GM12878 (cell line): ENCODE data around the gene IPO11. TPM values are rescaled to one million over a fixed set of nuclear protein-coding genes. Genes with fewer than 3 reads are reported as not detected.
A peak's percentile ranks its signal among the peaks of the same experiment; 100 is the strongest.

Experiments used
- ATAC-seq: fragments of 200-7000 bp; cut with Tn5 transposase; 3 replicates; pipeline ENCODE4 v1.9.1; 2020; ENCODE audit warnings: mild to moderate bottlenecking, moderate library complexity
- BruUV-seq: library from RNA; stranded (reverse); fragments of 400-500 nt; replicated peaks from 2 replicates; lab custom pipeline; 2021; lab: Mats Ljungman, UMichigan
- CTCF ChIA-PET: fragments of 300-600 bp; sonication (Branson Sonifier 250); formaldehyde crosslinking; extraction: SDS; loops from one replicate; lab custom pipeline; 2021; ENCODE audit warnings: inconsistent platforms; lab: Yijun Ruan, JAX
- POLR2A ChIA-PET: fragments of 350-600 bp; formaldehyde crosslinking; extraction: SDS; loops from one replicate; lab custom pipeline; 2021; ENCODE audit warnings: inconsistent platforms; lab: Charles Lee
- RAD21 ChIA-PET: fragments of 300-600 bp; sonication (Branson Sonifier 250); formaldehyde crosslinking; loops from one replicate; lab custom pipeline; 2023; ENCODE audit warnings: antibody characterized with exemption; ENCODE audit not compliant: unreplicated experiment; lab: Charles Lee
- SMC1A ChIA-PET: fragments of 300-600 bp; sonication (Branson Sonifier 250); formaldehyde crosslinking; loops from one replicate; lab custom pipeline; 2023; ENCODE audit not compliant: unreplicated experiment, uncharacterized antibody; lab: Charles Lee
- DNase-seq: peaks from one replicate; pipeline ENCODE4 v3.0.0-alpha.2; 2011; ENCODE audit warnings: low read depth, low spot score
- FAIRE-seq: peaks from 3 replicates; lab custom pipeline; 2011; peaks lifted over from hg19 to GRCh38; lab: Jason Lieb, UNC
- H2AFZ ChIP-seq: 2 replicates; pipeline ENCODE4 v1.6.0; 2011; ENCODE audit warnings: low read depth, low read length, control low read depth; ENCODE audit not compliant: control insufficient read depth
- H3K27ac ChIP-seq: 2 replicates; pipeline ENCODE4 v1.5.1; 2011; ENCODE audit warnings: control low read depth; ENCODE audit not compliant: control insufficient read depth, insufficient read depth
- H3K27me3 ChIP-seq, 2 experiments: replicated peaks in 1 of 2; 2 replicates each; pipeline versions ENCODE4 v1.6.0 to v1.6.1; 2011; ENCODE audit warnings: low read length in 1 of 2; ENCODE audit not compliant: control insufficient read depth in 2 of 2, insufficient read depth in 2 of 2
- H3K36me3 ChIP-seq, 2 experiments: 2 replicates each; pipeline ENCODE4 v1.5.1; 2011; ENCODE audit warnings: low read length in 1 of 2; ENCODE audit not compliant: control insufficient read depth in 2 of 2, insufficient read depth in 2 of 2
- H3K4me1 ChIP-seq: 2 replicates; pipeline ENCODE4 v1.6.1; 2011; ENCODE audit warnings: mild to moderate bottlenecking, low read length, moderate library complexity, mixed read lengths; ENCODE audit not compliant: control insufficient read depth, insufficient read depth
- H3K4me2 ChIP-seq: 2 replicates; pipeline ENCODE4 v1.6.0; 2011; ENCODE audit warnings: control low read depth; ENCODE audit not compliant: control insufficient read depth, insufficient read depth
- H3K4me3 ChIP-seq: fragments of 200-600 bp; sonication (generic); 2 replicates; pipeline ENCODE4 v1.5.1; 2016
- H3K79me2 ChIP-seq: 2 replicates; pipeline ENCODE4 v1.6.0; 2011; ENCODE audit warnings: low read length; ENCODE audit not compliant: control insufficient read depth, insufficient read depth
- H3K9ac ChIP-seq: 2 replicates; pipeline ENCODE4 v1.8.0; 2011; ENCODE audit warnings: low read length, control low read depth, mixed read lengths; ENCODE audit not compliant: control insufficient read depth, insufficient read depth
- H3K9me3 ChIP-seq: replicated peaks from 3 replicates; pipeline ENCODE4 v1.5.1; 2011; ENCODE audit warnings: mild to moderate bottlenecking, low read length; ENCODE audit not compliant: control insufficient read depth, insufficient read depth
- H4K20me1 ChIP-seq: 2 replicates; pipeline ENCODE4 v1.6.0; 2011; ENCODE audit not compliant: control insufficient read depth, insufficient read depth
- BRCA1 ChIP-seq: IDR thresholded peaks from 2 replicates; pipeline ENCODE4 v1.6.1; 2011; ENCODE audit warnings: low read depth, low read length, improper control_type of control experiment
- CHD4 ChIP-seq: fragments of 200-600 bp; sonication (generic); IDR thresholded peaks from 2 replicates; pipeline ENCODE4 v1.6.1; 2016; ENCODE audit warnings: mild to moderate bottlenecking
- GATAD2B ChIP-seq: fragments of 450-650 bp; conservative IDR thresholded peaks from 2 replicates; pipeline ENCODE4 v1.6.1; 2017; ENCODE audit warnings: low read depth, mild to moderate bottlenecking, moderate library complexity
- MEF2A ChIP-seq: IDR thresholded peaks from 2 replicates; pipeline ENCODE4 v1.6.1; 2011; ENCODE audit warnings: low read depth, mild to moderate bottlenecking, low read length, moderate library complexity; ENCODE audit not compliant: insufficient read depth
- RAD21 ChIP-seq: IDR thresholded peaks from 2 replicates; pipeline ENCODE4 v1.6.1; 2011; ENCODE audit warnings: mild to moderate bottlenecking, low read depth, low read length, moderate library complexity; ENCODE audit not compliant: insufficient read depth
- SMAD5 ChIP-seq: IDR thresholded peaks from 2 replicates; pipeline ENCODE4 v1.6.1; 2016; ENCODE audit warnings: antibody characterized with exemption, low read depth
- ZNF24 ChIP-seq: fragments of 450-650 bp; IDR thresholded peaks from 2 replicates; pipeline ENCODE4 v1.6.1; 2017; ENCODE audit warnings: antibody characterized with exemption, mild to moderate bottlenecking
- WGBS: methylation state at CpG from one replicate; pipeline ENCODE4 v1.1.6; 2016; ENCODE audit warnings: low lambda C conversion rate; ENCODE audit not compliant: insufficient replicate concordance, insufficient coverage; ENCODE audit errors: missing lambda C conversion rate; 5-methylcytosine and 5-hydroxymethylcytosine counted together
- in situ Hi-C: fragments of 300-500 bp; cut with MboI; formaldehyde crosslinking; loops from 9 replicates; pipeline ENCODE4 v1.14.3; 2018; ENCODE audit warnings: mixed read lengths
- intact Hi-C: fragments of 100-400 bp; cut with micrococcal nuclease; formaldehyde crosslinking; loops from one replicate; pipeline ENCODE4 v1.14.2; 2022; ENCODE audit not compliant: unreplicated experiment
- polyA plus RNA-seq, 11 experiments: library from polyadenylated mRNA; depleted of rRNA in 4 of 11; unstranded in 6 of 11; stranded (reverse) in 5 of 11; fragments of >200 nt; fragmentation: Nextera tagmentation in 4 of 11; fragmentation: Illumina TruSeq in 1 of 11; extraction: Ambion mirVana in 4 of 11; extraction: Trizol in 1 of 11; gene quantifications; 1 replicate in 1 of 11; 2 replicates in 10 of 11; pipeline versions ENCODE4 v1.2.1 to v1.2.3, GENCODE V29; 2011 to 2016; ENCODE audit warnings: inconsistent platforms in 2 of 11, missing spikeins in 2 of 11, low read depth in 1 of 11
- total RNA-seq, 4 experiments: library from RNA; depleted of rRNA in 3 of 4; stranded (reverse); fragments of >200 nt in 3 of 4; fragmentation: Illumina TruSeq in 1 of 4; extraction: Trizol in 1 of 4; gene quantifications; 2 replicates each; pipeline versions ENCODE4 v1.2.1 to v1.2.3, GENCODE V29; 2013 to 2021
- TF ChIP-seq, protein P1 (sequence below): fragments of 450-650 bp; conservative IDR thresholded peaks from 2 replicates; pipeline ENCODE4 v1.6.1; 2017; ENCODE audit warnings: mild to moderate bottlenecking, moderate library complexity
- TF ChIP-seq, protein P2 (sequence below): fragments of 450-650 bp; IDR thresholded peaks from 2 replicates; pipeline ENCODE4 v1.6.1; 2016; ENCODE audit warnings: mild to moderate bottlenecking

The IPO11 gene
- total and polyA plus RNA-seq, 10 of the 15 experiments (the other 5 are each of a cell fraction or from before 2014, with no cell fraction given): 14.1 to 49.3 (median 29.8) TPM

DNA sequence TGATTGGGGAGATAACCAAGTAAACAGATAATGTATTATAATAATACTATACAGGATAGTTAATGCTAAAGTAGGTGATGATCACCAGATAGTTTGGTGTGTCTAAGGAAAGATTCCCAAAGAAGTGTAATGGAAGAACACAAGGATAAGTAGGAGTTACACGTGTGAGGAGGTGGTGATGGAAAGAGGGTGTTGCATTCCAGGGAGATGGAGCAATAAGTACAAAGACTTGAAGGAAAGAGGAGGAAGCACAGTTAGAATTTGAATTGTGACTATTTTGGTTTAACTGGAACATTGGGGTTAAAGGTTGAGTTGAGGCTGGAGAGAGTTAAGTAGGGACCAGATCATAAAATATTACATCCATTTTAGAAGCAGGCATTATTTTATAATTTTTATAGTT, 76.9 kb downstream of the IPO11 start (continued):
- TF ChIP-seq, protein P1, sequence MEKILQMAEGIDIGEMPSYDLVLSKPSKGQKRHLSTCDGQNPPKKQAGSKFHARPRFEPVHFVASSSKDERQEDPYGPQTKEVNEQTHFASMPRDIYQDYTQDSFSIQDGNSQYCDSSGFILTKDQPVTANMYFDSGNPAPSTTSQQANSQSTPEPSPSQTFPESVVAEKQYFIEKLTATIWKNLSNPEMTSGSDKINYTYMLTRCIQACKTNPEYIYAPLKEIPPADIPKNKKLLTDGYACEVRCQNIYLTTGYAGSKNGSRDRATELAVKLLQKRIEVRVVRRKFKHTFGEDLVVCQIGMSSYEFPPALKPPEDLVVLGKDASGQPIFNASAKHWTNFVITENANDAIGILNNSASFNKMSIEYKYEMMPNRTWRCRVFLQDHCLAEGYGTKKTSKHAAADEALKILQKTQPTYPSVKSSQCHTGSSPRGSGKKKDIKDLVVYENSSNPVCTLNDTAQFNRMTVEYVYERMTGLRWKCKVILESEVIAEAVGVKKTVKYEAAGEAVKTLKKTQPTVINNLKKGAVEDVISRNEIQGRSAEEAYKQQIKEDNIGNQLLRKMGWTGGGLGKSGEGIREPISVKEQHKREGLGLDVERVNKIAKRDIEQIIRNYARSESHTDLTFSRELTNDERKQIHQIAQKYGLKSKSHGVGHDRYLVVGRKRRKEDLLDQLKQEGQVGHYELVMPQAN: no peak
- TF ChIP-seq CHD4 (no peak), RAD21 (no peak)
- TF ChIP-seq, protein P2, sequence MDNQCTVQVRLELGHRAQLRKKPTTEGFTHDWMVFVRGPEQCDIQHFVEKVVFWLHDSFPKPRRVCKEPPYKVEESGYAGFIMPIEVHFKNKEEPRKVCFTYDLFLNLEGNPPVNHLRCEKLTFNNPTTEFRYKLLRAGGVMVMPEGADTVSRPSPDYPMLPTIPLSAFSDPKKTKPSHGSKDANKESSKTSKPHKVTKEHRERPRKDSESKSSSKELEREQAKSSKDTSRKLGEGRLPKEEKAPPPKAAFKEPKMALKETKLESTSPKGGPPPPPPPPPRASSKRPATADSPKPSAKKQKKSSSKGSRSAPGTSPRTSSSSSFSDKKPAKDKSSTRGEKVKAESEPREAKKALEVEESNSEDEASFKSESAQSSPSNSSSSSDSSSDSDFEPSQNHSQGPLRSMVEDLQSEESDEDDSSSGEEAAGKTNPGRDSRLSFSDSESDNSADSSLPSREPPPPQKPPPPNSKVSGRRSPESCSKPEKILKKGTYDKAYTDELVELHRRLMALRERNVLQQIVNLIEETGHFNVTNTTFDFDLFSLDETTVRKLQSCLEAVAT: no peak

DNA sequence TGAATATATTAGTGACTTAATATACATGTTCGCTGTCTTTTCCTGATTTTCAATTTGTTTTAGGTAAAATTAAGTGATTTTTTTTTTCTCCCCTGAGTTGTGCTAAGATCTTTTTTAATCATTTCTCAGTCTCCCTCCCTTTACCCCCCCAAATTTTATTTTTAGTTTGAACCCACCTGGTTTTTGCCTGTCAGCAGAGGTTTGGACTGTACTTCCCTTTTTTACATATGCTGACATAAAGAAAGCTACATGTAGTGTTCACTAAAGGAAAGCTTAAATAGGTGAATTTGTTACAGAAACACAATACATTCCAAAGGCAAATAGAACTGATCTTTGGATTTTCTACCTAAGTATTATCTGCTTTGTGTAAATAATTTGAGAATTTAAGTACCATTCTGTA, 82.2 kb downstream of the IPO11 start:
- no TSS peak for BruUV-seq
- intact Hi-C loops: no loop called here
- Histone ChIP-seq H3K9me3 (no peaks in the 10 kb centered on the region), H3K9ac (no peak overlapping the region), H3K4me2 (no peak overlapping the region), H3K27ac (peak overlapping the region; percentile 12; the same call in 1 of the 2 replicates), H3K4me1 (no peaks in the 10 kb centered on the region), H3K79me2 (no peaks in the 10 kb centered on the region), H3K4me3 (no peak overlapping the region), H3K36me3 (peaks cover 0 to 10% of the 10 kb centered on the region in 2 experiments; a peak in 2 of 4 replicates), H4K20me1 (no peaks in the 10 kb centered on the region), H3K27me3 (no peaks in the 10 kb centered on the region), H2AFZ (no peak overlapping the region)
- WGBS: 94% methylated on average over 1 of the region's 1 CpG
- TF ChIP-seq SMAD5 (no peak), ZNF24 (no peak), BRCA1 (no peak), GATAD2B (no peak), MEF2A (0 out of 2 replicates have a peak, but pooled peaks have one; percentile 19)
- SMC1A ChIA-PET: interaction anchor here (0.8 to 2.9 kb wide), 4 partner anchors 9 to 283 kb away, joined by 3 to 13 read pairs (median 4); no protein-coding TSS in a partner anchor
- in situ Hi-C loops: no loop called here
- no peak for ATAC-seq
- RAD21 ChIA-PET: interaction anchor here (0.6 kb wide), 1 partner anchor 37 kb away, joined by 4 read pairs; no protein-coding TSS in a partner anchor
- POLR2A ChIA-PET: no interaction called here
- FAIRE-seq: no peak
- no peak for DNase-seq
- CTCF ChIA-PET: interaction anchor here (1.0 to 1.3 kb wide), 4 partner anchors 11 to 284 kb away, joined by 3 read pairs; no protein-coding TSS in a partner anchor
